Mesodermal cell (in vitro differentiated cells): ENCODE measurements around the gene ACD.
A peak's percentile ranks its signal among the peaks of the same experiment; 100 is the strongest.

Source experiments
- H3K27ac ChIP-seq: 2 replicates; pipeline ENCODE4 v1.7.0; 2013; ENCODE audit warnings: mild to moderate bottlenecking, low read depth, low read length, moderate library complexity; ENCODE audit not compliant: severe bottlenecking
- H3K36me3 ChIP-seq: 2 replicates; pipeline ENCODE4 v1.7.1; 2013; ENCODE audit warnings: mild to moderate bottlenecking, low read length, moderate library complexity; ENCODE audit not compliant: control insufficient read depth, insufficient read depth
- H3K4me1 ChIP-seq: one replicate; pipeline ENCODE4 v1.7.1; 2013; ENCODE audit warnings: mild to moderate bottlenecking, low read length; ENCODE audit not compliant: insufficient read depth, control insufficient read depth, poor library complexity, severe bottlenecking
- H3K4me3 ChIP-seq: 2 replicates; pipeline ENCODE4 v1.7.0; 2013; ENCODE audit warnings: low read length, control low read depth, mild to moderate bottlenecking; ENCODE audit not compliant: insufficient read depth, poor library complexity, severe bottlenecking; ENCODE audit errors: extremely low read depth
- H3K9me3 ChIP-seq: 2 replicates; pipeline ENCODE4 v1.7.1; 2013; ENCODE audit warnings: mild to moderate bottlenecking, low read length, moderate library complexity; ENCODE audit not compliant: control insufficient read depth
- WGBS, 2 experiments: methylation state at CpG; one replicate each; pipeline ENCODE4 v1.1.5; 2013; ENCODE audit warnings: missing lambda C conversion rate in 2 of 2; ENCODE audit not compliant: insufficient coverage in 2 of 2; 5-methylcytosine and 5-hydroxymethylcytosine counted together

The ACD gene

GRCh38 chr16:67676516-67676915 lies 16.5 kb upstream of the ACD start:
- Histone ChIP-seq H3K36me3 (peaks cover 24% of the 10 kb centered on the region), H3K4me3 (no peak overlapping the region), H3K9me3 (no peaks in the 10 kb centered on the region), H3K4me1 (no peaks in the 10 kb centered on the region), H3K27ac (no peak overlapping the region)
- WGBS, 2 experiments, result 97 to 100% methylated on average over 2 to 3 of the region's 4 CpGs

DNA sequence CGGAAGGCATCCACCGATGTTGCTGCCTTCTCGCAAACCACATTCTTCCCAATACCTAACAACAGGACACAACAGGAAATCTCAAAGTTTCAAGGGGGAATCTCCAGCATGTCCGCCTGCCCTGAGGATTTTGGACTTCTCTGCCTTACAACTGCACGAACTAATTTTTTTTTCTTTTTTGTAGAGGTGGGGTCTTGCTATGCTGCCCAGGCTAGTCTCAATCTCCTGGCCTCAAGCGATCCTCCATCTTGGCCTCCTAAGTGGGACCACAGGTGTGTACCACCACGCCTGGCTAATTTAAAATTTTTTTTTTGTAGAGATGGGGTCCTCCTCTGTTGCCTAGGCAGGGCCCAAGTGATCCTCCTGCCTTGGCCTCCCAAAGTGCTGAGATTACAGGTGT lies 15.9 kb upstream of the ACD start:
- H3K36me3 ChIP-seq, result peaks cover 19% of the 10 kb centered on the region
- no peaks in the 10 kb centered on the region for H3K4me1 ChIP-seq
- no peaks in the 10 kb centered on the region for H3K9me3 ChIP-seq
- no peak overlapping the region for H3K4me3 ChIP-seq
- no peak overlapping the region for H3K27ac ChIP-seq
- 91 to 97% methylated on average over 3 to 7 of the region's 7 CpGs for WGBS, 2 experiments

- Histone ChIP-seq H3K9me3 (no peaks in the 10 kb centered on the region), H3K27ac (no peak overlapping the region), H3K4me1 (no peaks in the 10 kb centered on the region), H3K36me3 (peaks cover 16% of the 10 kb centered on the region), H3K4me3 (no peak overlapping the region)
- WGBS, 2 experiments, result 94 to 98% methylated on average over 16 to 17 of the region's 17 CpGs
Measured at GRCh38 chr16:67675579-67675935, 15.5 kb upstream of the ACD start.

DNA sequence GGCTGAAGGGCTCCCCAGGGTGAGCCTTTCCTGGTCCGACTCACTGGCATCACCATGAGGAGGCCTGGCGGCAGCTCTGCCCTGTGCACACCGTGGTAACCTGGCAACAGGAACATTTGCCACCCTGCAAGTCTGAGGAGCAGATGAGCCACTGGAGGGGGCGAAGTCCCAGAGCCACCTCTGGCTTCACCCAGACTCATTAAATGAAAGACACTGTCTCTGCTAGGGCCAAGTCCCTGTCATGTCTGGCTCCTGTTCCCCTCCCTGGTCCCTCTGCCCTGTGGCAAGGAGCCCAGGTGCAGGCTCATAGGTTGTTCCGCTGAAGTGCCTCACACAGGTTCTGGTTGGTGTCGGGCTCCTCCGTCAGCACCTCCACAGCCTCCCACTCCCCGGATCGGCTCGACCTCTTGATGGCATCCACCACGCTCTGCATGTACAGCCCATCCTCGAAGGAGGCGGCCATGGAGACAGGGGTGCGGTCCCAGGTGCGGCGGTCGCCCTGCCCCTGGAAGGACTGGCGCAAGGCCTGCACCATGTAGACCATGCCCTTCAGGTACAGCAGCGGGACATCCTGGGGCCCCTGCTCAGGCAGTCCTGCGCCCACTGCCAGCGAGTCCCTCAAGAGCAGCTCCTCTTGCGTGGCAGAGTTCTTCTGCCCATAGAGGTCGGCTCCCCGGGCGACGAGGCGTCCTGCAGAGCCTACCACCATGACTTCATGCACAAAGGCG lies 15.0 kb upstream of the ACD start:
- H3K4me3 ChIP-seq, result no peak overlapping the region
- peaks cover 11% of the 10 kb centered on the region for H3K36me3 ChIP-seq
- no peaks in the 10 kb centered on the region for H3K4me1 ChIP-seq
- H3K27ac ChIP-seq, result no peak overlapping the region
- 96 to 97% methylated on average over 23 to 28 of the region's 28 CpGs for WGBS, 2 experiments
- no peaks in the 10 kb centered on the region for H3K9me3 ChIP-seq

DNA sequence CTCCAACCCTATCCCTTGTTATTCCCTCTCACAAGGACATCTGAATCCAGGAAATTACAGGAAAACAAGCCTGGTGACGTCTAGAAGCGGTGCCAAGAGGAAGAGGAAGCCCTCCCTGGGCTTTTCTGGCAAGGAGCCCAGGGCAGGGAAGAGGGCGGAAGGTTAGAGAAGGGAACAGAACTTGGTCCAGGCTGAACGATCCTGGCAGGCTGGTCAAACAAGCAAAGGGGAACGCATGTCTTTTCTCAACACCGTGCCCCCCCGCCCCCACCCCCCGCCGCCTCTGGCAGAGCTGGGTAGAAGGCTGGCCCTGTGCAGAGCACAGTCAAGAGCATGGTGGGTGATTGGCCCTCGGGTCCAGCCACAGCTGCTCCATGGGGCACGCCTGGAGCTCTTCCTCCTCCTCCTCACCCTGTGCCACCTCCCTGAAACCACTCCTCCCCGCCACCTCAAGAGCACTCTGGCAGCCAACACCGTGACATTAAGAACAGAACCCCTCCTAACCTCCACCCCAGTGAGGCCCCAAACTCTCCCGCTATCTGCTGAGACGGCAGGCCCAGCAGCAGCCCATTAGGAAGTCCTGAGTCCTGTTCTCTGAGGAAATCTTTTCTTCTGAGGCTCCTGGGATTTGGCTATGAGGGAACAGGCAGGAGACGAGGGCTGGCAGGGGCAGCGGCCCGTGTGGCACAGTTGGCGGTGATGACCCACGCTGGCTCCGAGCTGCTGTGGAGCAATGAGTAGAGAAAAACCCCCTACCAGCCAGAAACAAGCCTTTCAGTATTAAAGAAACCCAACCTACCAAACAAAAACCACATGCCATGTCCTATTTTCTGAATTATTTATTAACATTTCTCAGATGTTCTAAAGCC lies 13.9 kb upstream of the ACD start:
- WGBS, 2 experiments, result 91 to 94% methylated on average over 10 to 12 of the region's 21 CpGs
- peaks cover 9% of the 10 kb centered on the region for H3K36me3 ChIP-seq
- H3K9me3 ChIP-seq, result no peaks in the 10 kb centered on the region
- H3K4me3 ChIP-seq, result no peak overlapping the region
- no peaks in the 10 kb centered on the region for H3K4me1 ChIP-seq
- H3K27ac ChIP-seq, result peak overlapping the region; percentile 23

- H3K4me3 ChIP-seq, result no peak overlapping the region
- peaks cover 9% of the 10 kb centered on the region for H3K36me3 ChIP-seq
- no peaks in the 10 kb centered on the region for H3K4me1 ChIP-seq
- peak overlapping the region; percentile 23 for H3K27ac ChIP-seq
- WGBS, 2 experiments, result 71 to 84% methylated on average over 10 to 12 of the region's 13 CpGs
- no peaks in the 10 kb centered on the region for H3K9me3 ChIP-seq
Measured at GRCh38 chr16:67672739-67673662, 12.9 kb upstream of the ACD start.

DNA sequence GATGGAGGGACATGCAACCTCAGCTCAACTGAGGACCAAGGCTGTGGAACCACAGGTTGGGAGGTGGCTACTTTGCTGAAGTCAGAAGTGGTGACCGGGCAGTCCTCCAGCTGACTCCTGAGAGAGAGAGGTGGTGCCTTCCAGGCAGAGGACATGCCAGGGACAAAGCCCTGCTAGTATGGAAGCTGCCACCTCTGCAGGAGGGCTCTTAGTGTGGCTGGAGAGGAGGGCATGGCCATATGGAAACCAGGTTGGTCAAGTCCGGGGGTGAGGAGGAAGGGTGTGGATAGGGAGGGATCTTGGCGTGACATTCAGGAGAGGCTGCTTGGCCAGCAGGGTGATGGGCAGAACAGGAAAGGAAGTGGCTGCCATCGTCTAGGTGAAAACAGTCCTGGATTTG lies 12.2 kb upstream of the ACD start:
- Histone ChIP-seq H3K36me3 (peaks cover 9% of the 10 kb centered on the region), H3K4me3 (no peak overlapping the region), H3K4me1 (no peaks in the 10 kb centered on the region), H3K27ac (no peak overlapping the region), H3K9me3 (no peaks in the 10 kb centered on the region)
- 69 to 84% methylated on average over 4 of the region's 4 CpGs for WGBS, 2 experiments

GRCh38 chr16:67669499-67670101 lies 9.5 kb upstream of the ACD start:
- Histone ChIP-seq H3K36me3 (no peaks in the 10 kb centered on the region), H3K27ac (no peak overlapping the region), H3K4me1 (peaks cover 6% of the 10 kb centered on the region), H3K4me3 (no peak overlapping the region), H3K9me3 (no peaks in the 10 kb centered on the region)
- WGBS, 2 experiments, result 92 to 93% methylated on average over 6 to 10 of the region's 10 CpGs

DNA sequence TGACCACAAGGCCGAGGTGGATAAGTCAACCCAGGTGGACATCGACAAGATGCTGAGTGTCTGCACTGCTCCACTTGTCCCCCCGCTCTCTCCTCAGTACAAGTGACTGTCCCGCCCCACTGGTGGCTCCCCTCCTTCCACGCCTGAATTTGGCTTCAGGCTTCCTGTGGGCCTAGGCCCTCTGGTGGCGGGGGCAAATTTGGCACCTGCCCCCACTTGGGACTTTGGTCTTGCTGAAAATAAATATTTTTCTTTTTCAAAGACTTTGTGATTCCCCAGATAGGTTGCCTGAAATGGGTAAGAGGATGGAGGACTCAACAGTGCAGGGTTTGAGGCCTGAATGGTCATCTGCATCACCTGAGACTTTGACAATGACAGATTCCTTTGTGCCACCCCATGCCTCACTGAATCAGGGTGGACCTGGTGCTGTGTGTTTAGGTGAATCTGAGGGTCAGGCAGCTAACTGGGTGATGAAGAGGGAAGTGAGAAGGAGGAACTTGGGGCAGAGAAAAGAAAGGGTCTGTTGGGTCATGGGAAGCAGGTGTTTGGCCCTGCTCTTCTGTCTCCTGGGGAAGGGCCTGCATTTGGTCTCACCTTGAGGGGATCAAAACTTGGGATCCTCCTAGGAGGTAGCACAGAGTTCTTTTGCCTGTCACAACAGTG lies 8.6 kb upstream of the ACD start:
- H3K27ac ChIP-seq, result no peak overlapping the region
- no peak overlapping the region for H3K4me3 ChIP-seq
- no peaks in the 10 kb centered on the region for H3K9me3 ChIP-seq
- WGBS, 2 experiments, result 95 to 96% methylated on average over 6 of the region's 6 CpGs
- H3K36me3 ChIP-seq, result peaks cover 3% of the 10 kb centered on the region
- peaks cover 6% of the 10 kb centered on the region for H3K4me1 ChIP-seq
